HEK293 (cell line): ENCODE measurements around the gene OGFOD3.
A peak's percentile ranks its signal among the peaks of the same experiment; 100 is the strongest.

ENCODE experiments used
- ZNF274 ChIP-seq, 2 experiments: fragments of 200-500 bp in 1 of 2; fragments of 450-650 bp in 1 of 2; sonication (Bioruptor generic) in 1 of 2; formaldehyde crosslinking in 1 of 2; IDR thresholded peaks; 2 replicates each; pipeline versions ENCODE4 v1.5.1 to v1.6.1; 2014 to 2016; ENCODE audit warnings: borderline replicate concordance in 1 of 2, inconsistent platforms in 1 of 2, low read length in 1 of 2, missing biosample characterization in 1 of 2, missing genetic modification characterization in 1 of 2
- ZNF423 ChIP-seq: fragments of 450-650 bp; formaldehyde crosslinking; IDR thresholded peaks from 2 replicates; pipeline ENCODE4 v1.5.1; 2016; ENCODE audit warnings: missing biosample characterization, missing genetic modification characterization

GRCh38 chr17:82351713-82352488 lies 66.5 kb downstream of the OGFOD3 start:
- peak; percentile 73 for TF ChIP-seq ZNF423 (tag by site-specific recombination)
- no peak for TF ChIP-seq ZNF274 (IDR thresholded peaks at IDR 0.05; ENCODE audit: low read length)
- no peak for TF ChIP-seq ZNF274 (tag by site-specific recombination; IDR thresholded peaks at IDR 0.05; ENCODE audit: borderline replicate concordance)
